Retina (tissue), 1 donor: ENCODE data around the gene ZDHHC21.

ENCODE experiments used
- DNase-seq: peaks from one replicate; pipeline ENCODE4 v3.0.0-alpha.2; 2016

The ZDHHC21 gene

DNA sequence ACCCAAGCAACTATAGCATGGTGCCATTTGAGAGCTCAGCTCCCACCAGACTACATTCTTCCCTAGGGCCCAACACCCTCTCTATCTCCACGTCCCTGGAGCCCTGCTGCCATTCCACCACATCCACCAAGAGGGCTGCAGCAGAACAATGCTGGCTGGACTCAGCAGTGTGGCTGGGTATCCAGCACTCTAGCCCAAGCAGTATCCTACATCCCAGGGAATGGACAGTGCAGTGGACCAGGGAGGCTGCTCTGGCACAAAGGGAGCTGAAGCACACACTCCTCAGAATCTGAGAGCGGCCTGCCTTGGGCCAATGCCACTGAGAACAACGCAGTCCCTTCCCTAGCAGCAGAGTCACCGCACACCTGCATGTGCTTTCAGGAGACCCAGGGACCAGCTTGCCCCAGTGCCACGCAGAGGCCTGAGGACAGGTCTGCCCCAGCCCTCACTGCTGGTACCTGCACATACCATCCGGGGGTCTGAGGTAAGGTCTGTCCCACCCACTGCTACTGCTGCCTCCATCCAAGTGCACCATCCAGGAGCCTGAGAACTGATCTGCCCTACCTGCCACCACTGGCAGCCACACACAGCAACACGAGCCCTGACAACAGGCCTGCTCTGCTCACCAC, 95.9 kb downstream of the ZDHHC21 start:
- DNase-seq = no peak

DNA sequence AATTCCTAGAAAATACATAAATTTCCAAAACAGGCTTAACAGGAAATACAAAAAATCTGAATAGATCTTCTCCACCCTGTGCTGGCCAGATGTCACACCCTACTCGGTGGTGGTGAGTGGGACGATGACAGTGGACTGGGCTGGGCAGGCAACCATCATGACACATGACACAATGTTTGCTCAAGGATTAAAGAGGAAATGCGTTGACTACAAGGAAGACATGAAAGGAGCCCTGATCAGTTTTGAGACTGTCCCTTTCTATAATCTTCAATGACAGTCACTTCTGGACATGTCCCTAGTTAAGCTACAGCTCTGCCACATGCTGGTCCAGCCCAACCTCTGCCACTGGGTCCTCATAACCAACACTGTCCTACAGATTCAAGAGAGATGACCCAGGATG, 99.8 kb downstream of the ZDHHC21 start:
- DNase-seq = no peak

DNA sequence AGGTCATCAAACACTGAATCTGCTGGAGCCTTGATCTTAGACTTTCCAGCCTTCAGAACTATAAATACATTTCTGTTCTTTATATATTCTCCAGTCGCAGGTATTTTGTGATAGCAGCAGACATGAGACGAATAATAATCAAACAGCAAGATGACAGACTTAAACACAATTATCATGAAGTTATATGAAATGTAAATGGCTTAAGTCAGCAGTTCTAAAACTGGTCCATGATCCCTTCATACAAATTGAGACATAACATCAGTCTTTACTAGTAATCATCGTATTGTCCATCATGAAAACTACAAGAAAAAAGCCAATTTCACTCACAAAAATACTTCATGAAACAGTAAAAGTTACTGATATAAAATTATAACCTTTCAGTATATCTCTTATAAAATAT, 101.8 kb downstream of the ZDHHC21 start:
- DNase-seq = no peak

DNA sequence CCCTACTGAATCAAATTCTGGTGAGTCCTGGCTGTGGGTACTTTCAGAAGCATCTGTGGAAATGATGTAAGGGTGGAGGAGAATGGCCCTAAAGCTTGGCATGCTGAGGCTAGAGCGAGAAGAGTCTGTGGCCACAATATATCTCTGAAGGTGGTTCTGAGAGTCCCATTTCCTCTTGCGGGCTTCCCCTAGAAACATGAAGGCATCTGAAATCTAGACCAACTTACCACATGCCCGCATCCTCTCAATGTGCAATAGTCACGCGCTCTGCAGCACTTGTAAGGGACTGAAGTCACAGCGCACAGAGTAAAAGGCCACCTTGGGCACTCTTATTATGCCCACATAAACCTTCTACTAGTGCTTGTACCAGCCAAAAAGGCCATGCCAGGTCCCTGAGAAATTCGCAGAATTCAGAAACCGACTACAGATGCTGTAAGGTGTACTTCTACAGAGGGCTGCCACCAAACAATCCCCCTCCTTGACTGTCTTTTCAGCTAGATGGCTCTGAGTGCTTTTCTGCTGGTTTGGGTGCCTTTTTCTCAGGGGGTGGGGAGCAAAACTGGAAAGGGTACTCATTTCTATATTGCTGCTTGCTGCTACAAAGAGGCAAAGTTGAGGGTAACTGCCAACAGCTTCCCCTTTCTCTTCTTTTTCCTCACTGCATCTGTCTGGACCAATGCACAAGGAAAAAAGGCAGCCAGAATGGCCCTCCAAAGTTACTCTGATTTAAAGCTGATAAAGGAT, 107.3 kb downstream of the ZDHHC21 start:
- DNase-seq = no peak

DNA sequence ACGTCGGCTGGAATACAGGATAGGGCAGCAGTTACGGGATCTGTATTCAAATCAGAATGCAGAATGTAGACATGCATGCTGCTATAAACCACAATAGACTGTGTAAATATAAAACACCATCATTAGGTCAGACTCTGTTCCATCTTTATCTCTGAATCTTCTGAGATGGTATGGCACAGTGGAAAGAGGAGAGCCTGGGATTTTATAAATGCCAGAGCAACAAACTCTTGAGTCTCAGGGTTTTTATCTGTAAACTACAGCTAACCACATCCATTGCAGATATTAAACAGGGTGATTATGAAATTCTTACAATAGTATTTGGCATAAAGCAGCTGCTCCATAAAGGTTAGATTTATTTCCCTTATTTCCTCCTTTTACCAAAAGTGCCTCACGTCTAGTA, 108.7 kb downstream of the ZDHHC21 start:
- no peak for DNase-seq

DNA sequence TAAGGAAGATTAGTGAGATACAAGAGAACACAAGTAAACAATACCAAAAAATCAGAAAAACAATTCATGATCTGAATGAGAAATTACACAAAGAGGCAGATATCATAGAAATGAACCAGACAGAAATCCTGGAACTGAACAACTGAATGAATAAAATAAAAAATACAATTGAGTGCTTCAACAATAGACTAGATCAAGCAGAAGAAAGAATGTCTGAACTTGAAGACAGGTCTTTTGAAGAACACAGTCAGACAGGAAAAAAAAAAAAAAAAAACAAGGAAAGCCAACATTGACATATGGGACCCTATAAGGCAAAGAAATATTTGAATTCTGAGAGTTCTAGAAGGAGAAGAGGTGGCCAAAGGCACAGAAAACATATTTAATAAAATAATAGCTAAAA, 115.2 kb downstream of the ZDHHC21 start:
- no peak for DNase-seq

DNA sequence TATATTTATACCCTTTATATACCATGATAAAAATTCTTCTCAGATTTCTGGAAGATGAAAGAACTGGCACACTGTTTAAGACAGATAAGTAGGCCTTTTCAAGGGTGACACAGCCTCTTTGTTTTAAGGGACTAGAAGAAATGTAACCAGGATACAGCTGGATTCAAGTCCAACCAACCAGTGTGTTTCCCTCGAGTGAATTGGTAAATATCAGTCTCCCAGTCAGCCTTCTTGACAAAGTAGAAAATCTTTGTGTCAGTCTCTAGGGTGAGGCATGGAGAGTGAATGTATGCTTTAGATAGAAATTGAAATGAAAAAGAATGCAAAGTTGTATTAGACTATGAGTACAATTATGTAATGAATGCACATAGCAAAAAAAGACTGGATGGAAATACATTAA, 119.1 kb downstream of the ZDHHC21 start:
- DNase-seq = no peak

DNA sequence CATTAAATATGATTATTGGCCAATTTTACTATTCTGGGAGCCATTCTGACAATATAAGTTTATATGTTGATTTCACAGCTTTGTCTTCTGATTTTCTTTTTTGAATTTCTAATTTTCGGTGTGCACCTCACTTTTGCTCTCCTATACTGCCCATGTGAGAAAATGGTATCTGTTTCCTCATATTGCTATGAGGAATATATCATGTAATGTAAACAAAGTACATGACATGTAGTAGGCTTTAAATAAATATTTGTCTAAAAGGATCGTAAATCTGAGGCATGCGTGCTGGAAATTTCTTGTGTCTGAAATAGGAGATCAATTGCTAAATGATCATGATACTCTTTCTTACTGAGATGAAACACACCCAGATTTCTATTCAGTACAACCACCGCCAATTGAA, 119.9 kb downstream of the ZDHHC21 start:
- no peak for DNase-seq

DNA sequence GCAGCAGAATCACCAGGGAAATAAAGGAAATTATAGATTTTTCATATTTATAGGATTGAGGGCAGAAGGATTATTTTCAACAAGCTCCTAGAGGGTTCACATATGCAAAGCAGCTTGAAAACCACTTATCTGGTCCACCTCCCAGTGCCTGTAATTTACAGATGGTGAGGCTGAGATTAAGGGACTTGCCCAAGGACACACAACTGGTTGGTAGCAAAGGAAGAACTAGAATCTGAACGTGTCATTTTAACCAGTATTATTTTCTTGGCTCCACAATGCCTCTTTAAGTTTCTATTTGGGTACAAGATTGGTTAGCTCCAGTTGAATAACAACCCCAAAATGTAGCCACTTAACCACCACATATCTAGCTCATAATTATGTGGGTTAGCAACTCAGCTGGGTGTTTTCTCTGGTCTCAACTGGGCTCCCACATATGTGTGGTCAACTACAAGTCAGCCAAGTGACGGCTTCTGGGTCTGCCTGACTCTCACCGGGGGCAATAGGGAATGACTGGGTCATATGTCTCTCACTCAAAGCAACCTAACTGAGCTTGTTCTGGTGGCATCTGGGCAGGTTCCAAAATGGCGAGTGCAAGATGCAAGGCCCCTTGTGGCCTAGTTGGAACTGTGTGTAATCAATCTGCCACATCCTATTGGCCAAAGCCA, 127.7 kb downstream of the ZDHHC21 start:
- no peak for DNase-seq

DNA sequence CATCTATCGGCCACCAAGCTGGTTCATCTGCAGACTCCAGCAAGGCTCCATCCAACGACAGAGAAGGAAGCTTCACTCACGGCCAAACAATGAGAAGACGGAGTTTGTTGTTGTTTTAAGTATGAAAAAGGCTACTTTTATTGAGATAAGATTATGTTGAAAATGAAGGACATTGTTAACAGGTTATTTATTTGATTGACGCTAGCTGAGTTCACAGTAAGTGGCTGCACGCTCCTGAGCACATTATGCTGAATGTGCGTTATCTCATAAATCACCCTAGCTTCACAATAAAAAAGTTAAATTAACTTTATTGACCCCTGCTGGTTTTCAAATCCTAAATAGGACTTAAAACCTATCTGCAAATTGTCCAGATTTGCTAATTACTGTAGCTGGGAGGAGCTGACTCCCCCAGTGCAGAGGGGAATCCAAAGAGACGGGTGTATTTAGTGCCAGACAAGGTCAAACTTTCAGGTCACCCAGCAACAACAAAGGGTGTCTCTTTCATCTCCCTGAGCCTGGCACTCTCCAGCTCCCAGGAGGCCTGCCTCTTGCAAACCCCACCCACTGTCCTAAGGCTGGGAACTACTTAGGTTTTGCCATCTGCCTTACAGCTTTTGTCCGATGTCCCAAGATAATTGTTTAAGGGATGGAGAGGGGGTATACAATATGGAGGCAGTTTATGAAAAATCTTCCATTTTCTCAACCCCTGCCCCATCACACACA, 129.2 kb downstream of the ZDHHC21 start:
- peak; percentile 80 for DNase-seq

DNA sequence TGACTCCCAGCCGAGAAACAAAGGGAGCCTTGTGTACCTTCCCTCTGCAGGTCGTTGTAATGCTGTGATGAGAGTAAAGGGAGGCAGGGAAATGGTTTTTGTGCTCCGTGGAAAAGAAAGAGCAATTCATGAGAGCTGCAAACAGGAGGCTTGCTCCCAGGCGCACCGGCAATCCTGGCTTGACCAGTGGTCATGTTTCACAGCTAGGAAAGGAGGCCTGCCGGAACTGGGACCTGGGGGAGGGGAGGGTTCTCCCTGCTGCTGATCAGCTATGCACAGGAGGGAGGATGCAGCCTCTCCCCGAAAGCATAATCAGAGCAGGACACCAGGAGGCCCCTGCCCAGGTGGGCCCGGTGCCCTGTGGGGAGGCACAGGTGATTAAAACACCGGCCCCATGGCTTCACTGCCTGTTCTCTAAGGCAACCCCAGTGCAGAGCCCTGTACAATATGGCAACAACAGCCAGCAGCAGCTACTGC, 131.3 kb downstream of the ZDHHC21 start:
- peak; percentile 26 for DNase-seq
